ENCODE measurements around the gene AP2B1.

Gene AP2B1

DNA sequence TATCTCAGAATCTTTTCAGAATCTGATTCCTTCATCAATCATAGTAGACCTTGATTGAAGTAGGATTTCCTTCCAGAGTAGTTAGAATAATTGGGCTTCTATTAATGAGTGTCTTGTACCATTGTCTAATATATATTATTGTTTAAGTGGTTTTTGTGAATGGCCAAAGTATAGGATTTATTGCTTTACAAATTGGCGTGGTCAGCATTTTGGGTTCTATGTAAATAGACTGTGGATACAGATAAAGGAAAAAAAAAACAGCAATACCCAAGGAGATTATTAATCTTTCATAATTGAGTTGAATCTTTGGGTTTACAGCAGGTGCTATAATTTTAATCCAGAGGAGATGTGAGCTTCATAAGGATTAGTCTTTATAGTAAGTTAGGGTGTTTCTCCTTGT lies 64.3 kb downstream of the AP2B1 start:
- Histone ChIP-seq H3K4me1 (ENCODE audit: insufficient read depth, low read length) (no peaks in the 10 kb centered on the region), H3K9me3 (ENCODE audit: insufficient read depth, low read depth, low read length) (no peaks in the 10 kb centered on the region), H3K4me3 (ENCODE audit: low read length) (no peak overlapping the region), H3K27ac (ENCODE audit: low read length) (no peak overlapping the region), H3K27me3 (ENCODE audit: insufficient read depth, low read length) (no peaks in the 10 kb centered on the region), H3K36me3 (ENCODE audit: insufficient read depth, low read depth, low read length) (peaks cover 33% of the 10 kb centered on the region), H3K9ac (ENCODE audit: low read depth, low read length) (no peak overlapping the region)

DNA sequence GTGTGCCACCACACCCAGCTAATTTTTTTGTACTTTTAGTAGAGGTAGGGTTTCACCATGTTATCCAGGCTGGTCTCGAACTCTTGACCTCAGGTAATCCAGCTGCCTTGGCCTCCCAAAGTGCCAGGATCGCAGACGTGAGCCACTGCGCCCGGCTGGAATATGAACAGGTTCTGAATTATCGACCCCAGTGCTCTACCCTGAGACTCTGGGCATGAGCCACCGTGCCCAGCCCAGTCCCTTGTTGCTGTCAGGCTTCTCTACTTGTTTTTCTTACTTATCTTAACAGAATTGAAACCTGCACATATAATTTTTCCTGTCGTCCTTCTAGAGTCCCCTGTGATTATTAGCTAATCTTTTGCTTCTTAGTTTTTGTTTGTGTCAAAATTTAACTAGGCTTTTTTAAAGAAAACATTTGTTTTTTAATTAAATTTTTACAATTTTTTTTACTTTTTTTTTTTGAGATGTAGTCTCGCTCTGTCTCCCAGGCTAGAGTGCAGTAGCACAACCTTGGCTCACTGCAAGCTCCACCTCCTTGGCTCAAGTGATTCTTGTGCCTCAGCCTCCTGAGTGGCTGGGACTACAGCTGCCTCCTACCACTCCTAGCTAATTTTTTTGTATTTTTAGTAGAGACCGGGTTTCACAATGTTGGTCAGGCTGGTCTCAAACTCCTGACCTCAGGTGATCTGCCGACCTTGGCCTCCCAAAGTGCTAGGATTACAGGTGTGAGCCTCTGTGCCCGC lies 66.7 kb downstream of the AP2B1 start:
- Histone ChIP-seq H3K4me1 (ENCODE audit: insufficient read depth, low read length) (no peaks in the 10 kb centered on the region), H3K9ac (ENCODE audit: low read depth, low read length) (no peak overlapping the region), H3K9me3 (ENCODE audit: insufficient read depth, low read depth, low read length) (no peaks in the 10 kb centered on the region), H3K27ac (ENCODE audit: low read length) (no peak overlapping the region), H3K4me3 (ENCODE audit: low read length) (no peak overlapping the region), H3K27me3 (ENCODE audit: insufficient read depth, low read length) (no peaks in the 10 kb centered on the region), H3K36me3 (ENCODE audit: insufficient read depth, low read depth, low read length) (peaks cover 45% of the 10 kb centered on the region)

DNA sequence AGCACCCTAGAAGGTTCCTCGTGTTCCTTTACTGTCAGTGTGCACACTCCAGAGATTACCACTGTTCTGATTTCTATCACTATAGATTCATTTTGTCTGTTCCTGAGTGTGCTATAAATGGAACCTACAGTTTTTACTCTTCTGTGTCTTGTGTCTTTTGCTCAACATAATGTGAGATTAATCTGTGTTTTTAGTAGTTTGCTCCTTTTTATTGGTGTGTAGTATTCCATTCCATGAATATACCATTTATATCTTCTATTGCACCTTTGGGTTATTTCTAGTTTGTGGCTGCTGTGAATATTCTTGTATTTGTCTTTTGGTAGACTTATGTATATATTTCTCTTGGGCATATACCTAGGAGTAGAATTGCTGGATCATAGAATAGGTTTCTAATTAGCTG lies 68.2 kb downstream of the AP2B1 start:
- no peak overlapping the region for H3K27ac ChIP-seq (ENCODE audit: low read length)
- no peak overlapping the region for H3K4me3 ChIP-seq (ENCODE audit: low read length)
- H3K9ac ChIP-seq (ENCODE audit: low read depth, low read length), result no peak overlapping the region
- no peaks in the 10 kb centered on the region for H3K27me3 ChIP-seq (ENCODE audit: insufficient read depth, low read length)
- H3K4me1 ChIP-seq (ENCODE audit: insufficient read depth, low read length), result no peaks in the 10 kb centered on the region
- peaks cover 57% of the 10 kb centered on the region for H3K36me3 ChIP-seq (ENCODE audit: insufficient read depth, low read depth, low read length)
- H3K9me3 ChIP-seq (ENCODE audit: insufficient read depth, low read depth, low read length), result no peaks in the 10 kb centered on the region

DNA sequence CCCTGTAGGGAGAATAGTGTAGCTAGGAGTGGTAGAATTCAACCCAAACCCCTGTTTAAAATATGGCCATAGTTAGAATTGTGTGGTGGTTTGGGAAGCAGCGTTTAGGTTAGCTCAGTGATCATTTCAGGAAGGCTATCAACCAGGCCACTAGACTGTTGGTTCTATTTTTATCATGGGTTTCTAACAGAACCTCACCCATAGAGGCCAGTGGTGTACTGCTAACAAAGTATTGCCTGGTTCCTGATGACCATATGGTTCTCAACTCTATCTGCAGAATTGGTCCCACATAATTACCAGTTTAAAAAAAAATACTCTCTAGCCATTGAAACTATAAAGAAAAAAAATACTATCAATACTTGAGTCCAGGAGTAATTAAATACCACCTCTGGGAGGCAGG lies 73.8 kb downstream of the AP2B1 start:
- Histone ChIP-seq H3K36me3 (ENCODE audit: insufficient read depth, low read depth, low read length) (peaks cover 59% of the 10 kb centered on the region), H3K27me3 (ENCODE audit: insufficient read depth, low read length) (no peaks in the 10 kb centered on the region), H3K27ac (ENCODE audit: low read length) (no peak overlapping the region), H3K9ac (ENCODE audit: low read depth, low read length) (no peak overlapping the region), H3K4me1 (ENCODE audit: insufficient read depth, low read length) (no peaks in the 10 kb centered on the region), H3K4me3 (ENCODE audit: low read length) (no peak overlapping the region), H3K9me3 (ENCODE audit: insufficient read depth, low read depth, low read length) (no peaks in the 10 kb centered on the region)

DNA sequence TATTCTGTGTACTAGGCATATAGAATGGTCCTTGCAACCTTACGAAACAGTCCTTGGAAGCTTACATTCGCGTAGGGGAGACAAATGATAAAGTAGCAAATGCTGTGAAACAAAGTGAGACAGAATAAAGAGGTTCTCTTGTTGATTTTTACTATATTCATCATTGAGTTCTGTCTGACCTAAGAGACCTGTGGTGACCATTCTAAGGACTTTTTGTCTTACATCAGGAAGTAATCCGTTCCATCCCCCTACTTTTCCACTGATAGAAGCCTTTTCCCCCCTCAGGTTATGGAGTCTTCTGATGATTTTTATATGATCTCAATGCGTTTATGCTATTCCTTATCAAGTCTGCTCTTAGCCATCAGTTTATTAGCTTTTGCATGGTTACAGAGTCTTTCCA lies 77.6 kb downstream of the AP2B1 start:
- Histone ChIP-seq H3K36me3 (ENCODE audit: insufficient read depth, low read depth, low read length) (peaks cover 40% of the 10 kb centered on the region), H3K9me3 (ENCODE audit: insufficient read depth, low read depth, low read length) (no peaks in the 10 kb centered on the region), H3K9ac (ENCODE audit: low read depth, low read length) (no peak overlapping the region), H3K27me3 (ENCODE audit: insufficient read depth, low read length) (no peaks in the 10 kb centered on the region), H3K4me1 (ENCODE audit: insufficient read depth, low read length) (peaks cover 7% of the 10 kb centered on the region; the same call in 1 of the 2 replicates), H3K4me3 (ENCODE audit: low read length) (no peak overlapping the region), H3K27ac (ENCODE audit: low read length) (no peak overlapping the region)

DNA sequence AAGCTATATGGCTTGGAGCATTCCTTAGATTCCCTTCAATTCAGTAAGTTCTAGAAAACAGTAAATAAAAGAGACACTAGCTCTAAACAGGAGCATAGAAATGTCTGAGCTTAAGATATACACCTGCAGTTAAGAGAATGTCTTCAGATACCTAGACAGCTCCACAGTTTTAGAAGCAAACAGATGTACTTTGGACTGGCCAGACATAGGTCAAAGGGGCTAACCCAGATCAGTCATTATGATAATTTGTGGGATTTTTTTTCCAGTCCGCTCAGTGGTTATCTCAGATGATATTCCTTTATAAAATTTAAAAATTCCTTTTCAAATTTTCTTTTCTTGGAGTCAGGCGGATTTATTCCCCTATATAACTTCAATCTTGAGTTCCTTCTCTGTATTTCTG lies 78.5 kb downstream of the AP2B1 start:
- no peak overlapping the region for H3K27ac ChIP-seq (ENCODE audit: low read length)
- H3K9me3 ChIP-seq (ENCODE audit: insufficient read depth, low read depth, low read length), result no peaks in the 10 kb centered on the region
- no peak overlapping the region for H3K4me3 ChIP-seq (ENCODE audit: low read length)
- peaks cover 43% of the 10 kb centered on the region for H3K36me3 ChIP-seq (ENCODE audit: insufficient read depth, low read depth, low read length)
- no peaks in the 10 kb centered on the region for H3K27me3 ChIP-seq (ENCODE audit: insufficient read depth, low read length)
- H3K9ac ChIP-seq (ENCODE audit: low read depth, low read length), result no peak overlapping the region
- peaks cover 7% of the 10 kb centered on the region; the same call in 1 of the 2 replicates for H3K4me1 ChIP-seq (ENCODE audit: insufficient read depth, low read length)

DNA sequence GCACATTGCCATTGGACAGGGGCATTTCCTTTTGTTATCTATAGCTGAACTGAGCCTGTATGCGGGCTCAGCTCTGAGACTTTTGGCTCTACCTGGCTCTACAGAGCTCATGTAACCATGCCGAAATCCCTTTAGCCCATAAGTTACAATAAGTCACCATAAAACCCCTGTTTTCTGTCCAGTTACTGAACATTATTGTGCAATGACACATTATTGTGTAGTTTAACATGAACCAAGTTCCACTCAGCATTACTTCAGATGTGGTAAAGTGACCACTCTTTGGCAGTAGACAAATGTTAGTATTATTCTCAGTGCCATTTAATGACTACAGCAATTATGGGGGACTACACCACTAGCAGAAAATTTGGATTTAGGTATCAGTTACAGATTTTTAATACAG lies 78.9 kb downstream of the AP2B1 start:
- H3K4me1 ChIP-seq (ENCODE audit: insufficient read depth, low read length), result peaks cover 7% of the 10 kb centered on the region; the same call in 1 of the 2 replicates
- H3K4me3 ChIP-seq (ENCODE audit: low read length), result no peak overlapping the region
- no peaks in the 10 kb centered on the region for H3K9me3 ChIP-seq (ENCODE audit: insufficient read depth, low read depth, low read length)
- H3K27ac ChIP-seq (ENCODE audit: low read length), result no peak overlapping the region
- H3K27me3 ChIP-seq (ENCODE audit: insufficient read depth, low read length), result no peaks in the 10 kb centered on the region
- H3K36me3 ChIP-seq (ENCODE audit: insufficient read depth, low read depth, low read length), result peaks cover 47% of the 10 kb centered on the region
- no peak overlapping the region for H3K9ac ChIP-seq (ENCODE audit: low read depth, low read length)

DNA sequence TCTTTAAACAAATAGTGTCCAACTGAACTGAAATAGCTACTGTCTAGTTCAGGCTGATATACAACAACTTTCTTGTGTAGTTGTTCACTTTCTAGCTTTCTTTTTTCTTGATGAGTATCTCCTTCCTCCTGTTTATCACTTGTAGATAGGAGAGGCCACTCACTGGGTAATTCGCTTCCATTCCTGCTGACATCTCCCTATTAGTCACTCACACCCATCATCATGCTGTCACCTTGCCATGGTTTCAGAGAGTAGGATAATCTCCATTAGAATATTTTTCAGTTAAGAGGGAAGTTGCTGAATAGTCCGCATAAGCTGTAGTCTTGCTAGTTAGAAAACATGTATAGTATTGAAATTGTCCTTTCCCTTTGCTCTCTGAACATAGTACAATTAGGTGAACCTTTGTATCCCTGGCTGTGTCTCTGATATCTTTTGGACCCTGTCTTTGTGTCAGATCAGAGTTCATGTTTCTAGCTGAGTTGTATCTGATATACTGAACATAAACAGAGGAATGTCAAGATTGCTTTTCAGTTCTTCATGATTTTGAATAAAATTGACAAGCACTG lies 79.9 kb downstream of the AP2B1 start:
- Histone ChIP-seq H3K27me3 (ENCODE audit: insufficient read depth, low read length) (no peaks in the 10 kb centered on the region), H3K4me3 (ENCODE audit: low read length) (no peak overlapping the region), H3K27ac (ENCODE audit: low read length) (no peak overlapping the region), H3K9me3 (ENCODE audit: insufficient read depth, low read depth, low read length) (no peaks in the 10 kb centered on the region), H3K4me1 (ENCODE audit: insufficient read depth, low read length) (peaks cover 7% of the 10 kb centered on the region; the same call in 1 of the 2 replicates), H3K9ac (ENCODE audit: low read depth, low read length) (no peak overlapping the region), H3K36me3 (ENCODE audit: insufficient read depth, low read depth, low read length) (peaks cover 55% of the 10 kb centered on the region)

DNA sequence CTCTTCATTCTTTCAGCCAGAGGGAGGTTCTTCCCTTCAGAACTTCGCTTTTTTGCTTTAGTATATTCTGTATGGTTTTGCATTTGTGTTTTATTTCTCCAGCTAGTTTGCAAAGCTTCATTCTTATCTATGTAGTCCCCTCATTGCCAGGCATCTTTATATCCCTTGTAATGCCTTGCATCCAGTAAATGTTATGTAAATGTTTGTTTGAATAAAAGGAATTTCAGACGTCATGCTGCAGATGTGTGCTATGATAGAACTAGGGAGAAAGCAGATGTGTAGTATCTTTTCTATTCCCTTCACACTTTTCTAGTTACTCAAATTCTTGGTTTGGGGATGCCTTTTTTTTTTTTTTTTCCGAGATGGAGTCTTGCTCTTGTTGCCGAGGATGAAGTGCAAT lies 81.7 kb downstream of the AP2B1 start:
- Histone ChIP-seq H3K9ac (ENCODE audit: low read depth, low read length) (no peak overlapping the region), H3K9me3 (ENCODE audit: insufficient read depth, low read depth, low read length) (no peaks in the 10 kb centered on the region), H3K36me3 (ENCODE audit: insufficient read depth, low read depth, low read length) (peaks cover 53% of the 10 kb centered on the region), H3K27me3 (ENCODE audit: insufficient read depth, low read length) (no peaks in the 10 kb centered on the region), H3K27ac (ENCODE audit: low read length) (no peak overlapping the region), H3K4me3 (ENCODE audit: low read length) (no peak overlapping the region), H3K4me1 (ENCODE audit: insufficient read depth, low read length) (peaks cover 9% of the 10 kb centered on the region; the same call in 1 of the 2 replicates)

DNA sequence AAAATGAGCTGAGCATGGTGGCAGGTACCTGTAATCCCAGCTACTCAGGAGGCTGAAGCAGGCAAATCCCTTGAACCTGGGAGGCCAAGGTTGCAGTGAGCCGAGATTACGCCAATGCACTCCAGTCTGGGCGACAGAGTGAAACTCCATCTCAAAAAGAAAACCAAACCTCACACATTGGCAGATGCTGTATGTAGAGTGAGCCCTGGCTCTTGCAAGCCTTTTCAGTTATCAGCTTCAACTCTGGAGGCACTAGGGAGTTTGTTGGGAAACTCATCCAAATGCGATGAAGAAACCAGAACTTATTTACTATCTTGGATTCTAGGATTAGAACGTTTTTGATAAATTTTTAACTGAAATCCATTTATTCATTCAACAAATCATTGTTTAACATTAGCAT lies 87.4 kb downstream of the AP2B1 start:
- no peak overlapping the region for H3K4me3 ChIP-seq (ENCODE audit: low read length)
- no peaks in the 10 kb centered on the region for H3K27me3 ChIP-seq (ENCODE audit: insufficient read depth, low read length)
- peaks cover 2% of the 10 kb centered on the region; the same call in 1 of the 2 replicates for H3K4me1 ChIP-seq (ENCODE audit: insufficient read depth, low read length)
- no peak overlapping the region for H3K9ac ChIP-seq (ENCODE audit: low read depth, low read length)
- no peak overlapping the region for H3K27ac ChIP-seq (ENCODE audit: low read length)
- H3K36me3 ChIP-seq (ENCODE audit: insufficient read depth, low read depth, low read length), result peaks cover 56% of the 10 kb centered on the region
- H3K9me3 ChIP-seq (ENCODE audit: insufficient read depth, low read depth, low read length), result no peaks in the 10 kb centered on the region

DNA sequence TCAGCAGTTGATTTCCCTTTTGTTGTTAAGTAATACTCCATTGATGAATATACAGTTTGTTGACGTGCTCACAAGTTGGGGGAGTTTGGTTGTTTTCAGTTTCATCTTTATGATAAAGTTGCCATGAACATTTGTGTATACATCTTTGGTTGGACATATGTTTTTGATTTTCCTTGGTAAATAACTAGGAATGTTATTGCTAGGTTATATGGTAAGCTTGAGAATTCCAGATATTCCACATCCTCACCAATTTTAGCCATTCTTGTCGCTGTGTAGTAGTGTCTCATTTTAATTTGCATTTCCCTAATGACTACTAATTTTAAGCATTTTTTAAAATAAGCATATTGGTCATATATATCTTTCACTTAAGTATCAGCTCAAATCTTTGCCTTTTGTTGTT lies 89.3 kb downstream of the AP2B1 start:
- Histone ChIP-seq H3K9me3 (ENCODE audit: insufficient read depth, low read depth, low read length) (no peaks in the 10 kb centered on the region), H3K27me3 (ENCODE audit: insufficient read depth, low read length) (no peaks in the 10 kb centered on the region), H3K4me1 (ENCODE audit: insufficient read depth, low read length) (peaks cover 2% of the 10 kb centered on the region; the same call in 1 of the 2 replicates), H3K27ac (ENCODE audit: low read length) (no peak overlapping the region), H3K36me3 (ENCODE audit: insufficient read depth, low read depth, low read length) (peaks cover 51% of the 10 kb centered on the region), H3K9ac (ENCODE audit: low read depth, low read length) (no peak overlapping the region), H3K4me3 (ENCODE audit: low read length) (no peak overlapping the region)

DNA sequence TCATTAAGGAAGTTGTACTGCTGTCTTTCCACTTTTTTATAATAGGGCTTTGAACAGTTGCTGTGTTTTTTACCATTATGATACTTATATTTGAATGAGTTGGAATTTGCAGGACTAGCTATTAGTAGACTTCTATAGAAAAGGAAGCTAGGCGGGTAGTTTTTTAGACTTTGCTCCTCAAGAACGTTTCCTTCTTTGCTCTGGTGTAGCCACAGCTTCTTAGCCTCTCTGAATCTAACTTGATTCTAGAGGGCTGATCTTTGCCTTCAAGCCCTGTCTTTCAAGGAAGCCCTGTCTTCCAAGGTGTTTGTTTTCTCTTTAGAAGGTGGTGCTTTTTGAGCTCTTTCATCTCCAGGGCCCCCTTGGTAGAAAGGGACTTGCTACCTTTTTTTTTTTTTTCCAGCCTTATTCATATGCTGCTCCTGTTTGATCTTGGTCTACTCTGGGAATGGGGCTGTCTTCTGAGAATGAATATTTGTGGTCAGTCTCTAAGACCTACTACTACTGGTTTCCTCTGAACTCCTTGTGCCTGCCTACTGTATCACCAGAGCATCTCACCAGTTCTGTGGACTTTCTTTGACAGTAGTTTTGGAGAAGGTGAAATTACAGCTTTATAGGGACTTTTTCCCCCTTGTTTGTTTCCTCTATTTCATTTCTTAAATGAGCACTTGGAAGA lies 92.0 kb downstream of the AP2B1 start:
- H3K4me3 ChIP-seq (ENCODE audit: low read length), result no peak overlapping the region
- H3K36me3 ChIP-seq (ENCODE audit: insufficient read depth, low read depth, low read length), result peaks cover 42% of the 10 kb centered on the region

More for the DNA sequence above, 92.0 kb downstream of the AP2B1 start:
- Histone ChIP-seq H3K27me3 (ENCODE audit: insufficient read depth, low read length) (no peaks in the 10 kb centered on the region), H3K9ac (ENCODE audit: low read depth, low read length) (no peak overlapping the region), H3K27ac (ENCODE audit: low read length) (no peak overlapping the region), H3K9me3 (ENCODE audit: insufficient read depth, low read depth, low read length) (no peaks in the 10 kb centered on the region), H3K4me1 (ENCODE audit: insufficient read depth, low read length) (peaks cover 10% of the 10 kb centered on the region)

All from iPS-20b (cell line).